B cell (primary cell): ENCODE measurements around the gene HLA-DMA.

Experiments
- EZH2 ChIP-seq: IDR thresholded peaks from 2 replicates; pipeline ENCODE4 v1.6.1; 2012; ENCODE audit warnings: borderline replicate concordance, low read depth, mild to moderate bottlenecking, moderate library complexity, low read length; ENCODE audit not compliant: insufficient read depth, poor library complexity, severe bottlenecking
- TF ChIP-seq, protein P1 (sequence below): fragments of 200-600 bp; IDR thresholded peaks from one replicate; pipeline ENCODE4 v1.8.0; 2022; ENCODE audit warnings: antibody characterized with exemption, mild to moderate bottlenecking

DNA sequence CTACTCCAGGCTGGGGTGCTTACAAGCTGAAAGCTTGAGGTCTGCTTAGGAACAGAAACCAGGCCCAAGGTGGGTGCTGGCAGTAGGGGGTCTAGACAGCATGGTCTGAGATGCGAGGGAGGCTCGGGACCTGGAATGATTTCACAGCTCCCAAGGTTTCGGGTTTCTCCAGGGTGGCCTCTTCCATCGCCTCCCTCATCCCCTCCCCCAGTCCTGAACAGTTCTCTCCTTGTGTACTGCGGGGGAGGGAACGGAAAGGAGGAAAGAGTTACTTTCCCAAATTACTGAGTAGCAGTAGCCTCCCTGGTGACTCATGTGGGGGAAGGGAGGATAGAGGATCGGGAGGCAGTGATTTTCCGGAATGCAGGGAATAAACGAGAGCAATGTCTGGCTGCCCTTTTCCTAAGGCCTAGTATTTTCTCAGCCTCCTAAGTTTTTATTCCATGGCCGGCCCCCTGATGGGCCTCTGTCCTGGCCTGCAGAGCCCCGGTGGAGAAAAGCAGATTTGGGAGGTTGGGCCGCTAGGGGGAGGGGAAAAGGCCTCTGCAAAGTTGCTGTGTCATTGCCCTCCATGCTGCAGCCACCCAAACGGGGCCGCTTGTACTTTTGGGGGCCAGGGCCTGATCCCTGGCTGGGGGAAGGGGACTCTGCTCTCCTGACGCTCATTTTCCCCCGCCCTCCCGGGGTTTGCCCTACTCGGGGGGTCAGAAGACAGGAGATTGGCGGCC is 17.0 kb upstream of the HLA-DMA start:
- TF ChIP-seq, protein P1, sequence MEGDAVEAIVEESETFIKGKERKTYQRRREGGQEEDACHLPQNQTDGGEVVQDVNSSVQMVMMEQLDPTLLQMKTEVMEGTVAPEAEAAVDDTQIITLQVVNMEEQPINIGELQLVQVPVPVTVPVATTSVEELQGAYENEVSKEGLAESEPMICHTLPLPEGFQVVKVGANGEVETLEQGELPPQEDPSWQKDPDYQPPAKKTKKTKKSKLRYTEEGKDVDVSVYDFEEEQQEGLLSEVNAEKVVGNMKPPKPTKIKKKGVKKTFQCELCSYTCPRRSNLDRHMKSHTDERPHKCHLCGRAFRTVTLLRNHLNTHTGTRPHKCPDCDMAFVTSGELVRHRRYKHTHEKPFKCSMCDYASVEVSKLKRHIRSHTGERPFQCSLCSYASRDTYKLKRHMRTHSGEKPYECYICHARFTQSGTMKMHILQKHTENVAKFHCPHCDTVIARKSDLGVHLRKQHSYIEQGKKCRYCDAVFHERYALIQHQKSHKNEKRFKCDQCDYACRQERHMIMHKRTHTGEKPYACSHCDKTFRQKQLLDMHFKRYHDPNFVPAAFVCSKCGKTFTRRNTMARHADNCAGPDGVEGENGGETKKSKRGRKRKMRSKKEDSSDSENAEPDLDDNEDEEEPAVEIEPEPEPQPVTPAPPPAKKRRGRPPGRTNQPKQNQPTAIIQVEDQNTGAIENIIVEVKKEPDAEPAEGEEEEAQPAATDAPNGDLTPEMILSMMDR = peak; percentile 44
- TF ChIP-seq EZH2 = no peak
